G401 (cell line): ENCODE data around the gene PHYH. TPM values are rescaled to one million over a fixed set of nuclear protein-coding genes. Genes with fewer than 3 reads are reported as not detected.
A peak's percentile ranks its signal among the peaks of the same experiment; 100 is the strongest.
"Not testable (repeated sequence)": the region's sequence is repeated elsewhere in the genome, so short reads cannot be mapped to it uniquely, and the experiment has no call there.

Source experiments
- DNase-seq: peaks from one replicate; pipeline ENCODE4 v3.0.0-alpha.2; 2015; ENCODE audit warnings: low spot score
- in situ Hi-C: cut with HindIII; loops from 2 replicates; pipeline ENCODE4 v1.10.0; 2016; ENCODE audit warnings: low sequenced_read_pairs, mixed read lengths
- total RNA-seq: library from RNA; depleted of rRNA; stranded (reverse); fragments of >200 nt; shearing (Covaris generic); gene quantifications from 2 replicates; pipeline ENCODE4 v1.2.3, GENCODE V29; 2014

Gene PHYH
- total RNA-seq, 1 experiment from 2014 or later, result 32.9 TPM

GRCh38 chr10:13282348-13282747 is 17.5 kb downstream of the PHYH start:
- DNase-seq, in situ Hi-C loops: not testable (repeated sequence)

- in situ Hi-C loops, result no loop called here
- DNase-seq, result no peak
Measured at GRCh38 chr10:13276749-13277365, 23.0 kb downstream of the PHYH start.

- DNase-seq, in situ Hi-C loops: not testable (repeated sequence)
Measured at GRCh38 chr10:13276146-13276545, 23.7 kb downstream of the PHYH start.

GRCh38 chr10:13272164-13272571 is 27.7 kb downstream of the PHYH start:
- peak; percentile 12 for DNase-seq
- in situ Hi-C loops, result no loop called here

GRCh38 chr10:13271552-13272163 is 28.2 kb downstream of the PHYH start:
- in situ Hi-C loops, result no loop called here
- peak; percentile 23 for DNase-seq

- DNase-seq, result no peak
- in situ Hi-C loops, result no loop called here
Measured at GRCh38 chr10:13270877-13271551, 28.9 kb downstream of the PHYH start.

- DNase-seq, result no peak
- in situ Hi-C loops, result no loop called here
Measured at GRCh38 chr10:13268841-13269240, 31.0 kb downstream of the PHYH start.

- in situ Hi-C loops, result no loop called here
- DNase-seq, result no peak
Measured at GRCh38 chr10:13268310-13268709, 31.6 kb downstream of the PHYH start.

GRCh38 chr10:13263591-13263990 is 36.3 kb downstream of the PHYH start:
- DNase-seq, result no peak
- in situ Hi-C loops, result no loop called here

GRCh38 chr10:13262433-13262832 is 37.4 kb downstream of the PHYH start:
- in situ Hi-C loops, result no loop called here

GRCh38 chr10:13257621-13258140 is 42.2 kb downstream of the PHYH start:
- in situ Hi-C loops, result no loop called here
- DNase-seq, result no peak

More at GRCh38 chr10:13262433-13262832, 37.4 kb downstream of the PHYH start:
- no peak for DNase-seq

- DNase-seq, result no peak
- in situ Hi-C loops, result no loop called here
Measured at GRCh38 chr10:13256627-13257026, 43.2 kb downstream of the PHYH start.

- in situ Hi-C loops, result no loop called here
- no peak for DNase-seq
Measured at GRCh38 chr10:13253726-13254125, 46.1 kb downstream of the PHYH start.

GRCh38 chr10:13247784-13248183 is 52.1 kb downstream of the PHYH start:
- in situ Hi-C loops, result no loop called here
- no peak for DNase-seq

GRCh38 chr10:13247246-13247645 is 52.6 kb downstream of the PHYH start:
- DNase-seq, result no peak
- in situ Hi-C loops, result no loop called here

GRCh38 chr10:13242260-13242659 is 57.6 kb downstream of the PHYH start:
- DNase-seq, in situ Hi-C loops: not testable (repeated sequence)

- in situ Hi-C loops, result no loop called here
- no peak for DNase-seq
Measured at GRCh38 chr10:13241613-13242012, 58.3 kb downstream of the PHYH start.

- no peak for DNase-seq
- in situ Hi-C loops, result no loop called here
Measured at GRCh38 chr10:13239923-13240322, 59.9 kb downstream of the PHYH start.

GRCh38 chr10:13238271-13239077 is 61.4 kb downstream of the PHYH start:
- in situ Hi-C loops, result no loop called here

More at GRCh38 chr10:13238271-13239077, 61.4 kb downstream of the PHYH start:
- DNase-seq, result no peak
